Neural crest cell (in vitro differentiated cells): ENCODE measurements around the gene RANBP17. TPM values are rescaled to one million over a fixed set of nuclear protein-coding genes. Genes with fewer than 3 reads are reported as not detected.
"Not testable (repeated sequence)": the region's sequence is repeated elsewhere in the genome, so short reads cannot be mapped to it uniquely, and the experiment has no call there.

ENCODE experiments used
- DNase-seq: peaks from one replicate; pipeline ENCODE4 v3.0.0; 2021; ENCODE audit warnings: low read depth, mixed read lengths, low spot score
- H3K27ac Mint-ChIP-seq: one replicate; pipeline ENCODE4 v1.8.0; 2021; ENCODE audit warnings: mild to moderate bottlenecking, mixed read lengths; ENCODE audit not compliant: unreplicated experiment
- H3K27me3 Mint-ChIP-seq: 2 replicates; pipeline ENCODE4 v1.8.0; 2021; ENCODE audit warnings: low read depth, mild to moderate bottlenecking, mixed read lengths
- H3K36me3 Mint-ChIP-seq: 2 replicates; pipeline ENCODE4 v1.8.0; 2021; ENCODE audit warnings: low read depth, mild to moderate bottlenecking, mixed read lengths
- H3K4me1 Mint-ChIP-seq: 2 replicates; pipeline ENCODE4 v1.8.0; 2021; ENCODE audit warnings: mixed read lengths
- H3K4me3 Mint-ChIP-seq: one replicate; pipeline ENCODE4 v1.8.0; 2021; ENCODE audit warnings: mild to moderate bottlenecking, mixed read lengths
- H3K9me3 Mint-ChIP-seq: 2 replicates; pipeline ENCODE4 v1.8.0; 2021; ENCODE audit warnings: mixed read lengths
- CTCF ChIP-seq: fragments of 200-600 bp; sonication (generic); conservative IDR thresholded peaks from 2 replicates; pipeline ENCODE4 v1.5.0; 2021; ENCODE audit warnings: antibody characterized with exemption, mild to moderate bottlenecking
- total RNA-seq: library from RNA; stranded (reverse); gene quantifications from 2 replicates; pipeline ENCODE4 v1.2.1, GENCODE V29; 2021

Gene RANBP17
- total RNA-seq, 1 donor from 2014 or later = 26.9 TPM

- H3K27ac Mint-ChIP-seq = no peak overlapping the region
- no peaks in the 10 kb centered on the region for H3K27me3 Mint-ChIP-seq
- TF ChIP-seq CTCF = no peak
- H3K4me3 Mint-ChIP-seq = no peak overlapping the region
- H3K36me3 Mint-ChIP-seq = peaks cover 26% of the 10 kb centered on the region
- no peaks in the 10 kb centered on the region for H3K9me3 Mint-ChIP-seq
- no peak for DNase-seq
- no peaks in the 10 kb centered on the region for H3K4me1 Mint-ChIP-seq
Observed at GRCh38 chr5:170939178-170939577, 77.4 kb downstream of the RANBP17 start.

- Mint-ChIP-seq H3K27me3 (no peaks in the 10 kb centered on the region), H3K9me3 (no peaks in the 10 kb centered on the region), H3K36me3 (peaks cover 18% of the 10 kb centered on the region), H3K4me3 (no peak overlapping the region), H3K4me1 (no peaks in the 10 kb centered on the region), H3K27ac (no peak overlapping the region)
- no peak for TF ChIP-seq CTCF
- no peak for DNase-seq
Observed at GRCh38 chr5:170941788-170942187, 80.0 kb downstream of the RANBP17 start.

GRCh38 chr5:170945275-170945674 lies 83.5 kb downstream of the RANBP17 start:
- no peak overlapping the region for H3K4me3 Mint-ChIP-seq
- no peaks in the 10 kb centered on the region for H3K27me3 Mint-ChIP-seq
- H3K9me3 Mint-ChIP-seq = no peaks in the 10 kb centered on the region
- no peak overlapping the region for H3K27ac Mint-ChIP-seq
- DNase-seq = no peak
- peaks cover 7% of the 10 kb centered on the region for H3K36me3 Mint-ChIP-seq
- no peak for TF ChIP-seq CTCF
- no peaks in the 10 kb centered on the region for H3K4me1 Mint-ChIP-seq

GRCh38 chr5:170960567-170960966 lies 98.7 kb downstream of the RANBP17 start:
- Mint-ChIP-seq H3K27me3 (no peaks in the 10 kb centered on the region), H3K27ac (no peak overlapping the region), H3K9me3 (no peaks in the 10 kb centered on the region), H3K4me1 (no peaks in the 10 kb centered on the region), H3K4me3 (no peak overlapping the region), H3K36me3 (peaks cover 5% of the 10 kb centered on the region)
- DNase-seq = no peak
- TF ChIP-seq CTCF = no peak

GRCh38 chr5:170963521-170963920 lies 101.7 kb downstream of the RANBP17 start:
- no peak overlapping the region for H3K4me3 Mint-ChIP-seq
- H3K27ac Mint-ChIP-seq = no peak overlapping the region
- no peak for TF ChIP-seq CTCF
- peaks cover 3% of the 10 kb centered on the region for H3K36me3 Mint-ChIP-seq
- no peaks in the 10 kb centered on the region for H3K9me3 Mint-ChIP-seq
- no peaks in the 10 kb centered on the region for H3K27me3 Mint-ChIP-seq
- no peaks in the 10 kb centered on the region for H3K4me1 Mint-ChIP-seq
- DNase-seq = no peak

- no peak for DNase-seq
- H3K36me3 Mint-ChIP-seq = peaks cover 28% of the 10 kb centered on the region
- H3K27ac Mint-ChIP-seq = no peak overlapping the region
- no peak for TF ChIP-seq CTCF
- H3K4me1 Mint-ChIP-seq = no peaks in the 10 kb centered on the region
- H3K4me3 Mint-ChIP-seq = no peak overlapping the region
- no peaks in the 10 kb centered on the region for H3K27me3 Mint-ChIP-seq
- H3K9me3 Mint-ChIP-seq = peaks cover 11% of the 10 kb centered on the region
Observed at GRCh38 chr5:170974461-170974860, 112.6 kb downstream of the RANBP17 start.

GRCh38 chr5:170980261-170980660 lies 118.4 kb downstream of the RANBP17 start:
- not testable (repeated sequence) for H3K27ac Mint-ChIP-seq, H3K4me1 Mint-ChIP-seq, H3K4me3 Mint-ChIP-seq, DNase-seq, H3K27me3 Mint-ChIP-seq
- Mint-ChIP-seq H3K36me3 (peaks cover 58% of the 10 kb centered on the region), H3K9me3 (peaks cover 25% of the 10 kb centered on the region)
